Cerebellar nuclear complex (tissue), 1 donor: Measurements from ENCODE around the gene CCR3.

Source experiments
- DNase-seq, 2 experiments: peaks; one replicate each; lab custom pipeline; 2025; lab: John Stamatoyannopoulos, UW

CCR3 gene

GRCh38 chr3:46221391-46221790, 20.9 kb upstream of the CCR3 start:
- no peak for DNase-seq

DNA sequence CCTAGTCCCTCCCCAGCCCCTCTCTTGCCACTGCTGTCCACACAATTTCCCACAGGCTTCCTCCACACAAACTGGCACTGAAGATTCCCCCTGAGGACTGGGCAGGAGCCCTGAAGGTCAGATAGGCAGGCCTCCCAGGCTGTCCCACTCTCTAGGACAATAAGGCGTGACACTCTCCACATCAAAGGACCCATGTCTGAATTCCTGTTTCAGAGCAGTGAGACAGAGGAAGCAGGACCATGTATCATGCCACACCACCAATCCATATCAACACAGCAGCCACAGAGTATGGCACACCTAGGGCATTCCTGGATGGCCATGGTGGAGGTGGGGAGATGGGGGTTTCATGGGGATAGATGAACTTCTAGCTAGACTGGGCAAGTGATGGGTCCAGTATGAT, 20.3 kb upstream of the CCR3 start:
- DNase-seq: no peak

- no peak for DNase-seq
Measured at GRCh38 chr3:46222435-46223161, 19.7 kb upstream of the CCR3 start.

DNA sequence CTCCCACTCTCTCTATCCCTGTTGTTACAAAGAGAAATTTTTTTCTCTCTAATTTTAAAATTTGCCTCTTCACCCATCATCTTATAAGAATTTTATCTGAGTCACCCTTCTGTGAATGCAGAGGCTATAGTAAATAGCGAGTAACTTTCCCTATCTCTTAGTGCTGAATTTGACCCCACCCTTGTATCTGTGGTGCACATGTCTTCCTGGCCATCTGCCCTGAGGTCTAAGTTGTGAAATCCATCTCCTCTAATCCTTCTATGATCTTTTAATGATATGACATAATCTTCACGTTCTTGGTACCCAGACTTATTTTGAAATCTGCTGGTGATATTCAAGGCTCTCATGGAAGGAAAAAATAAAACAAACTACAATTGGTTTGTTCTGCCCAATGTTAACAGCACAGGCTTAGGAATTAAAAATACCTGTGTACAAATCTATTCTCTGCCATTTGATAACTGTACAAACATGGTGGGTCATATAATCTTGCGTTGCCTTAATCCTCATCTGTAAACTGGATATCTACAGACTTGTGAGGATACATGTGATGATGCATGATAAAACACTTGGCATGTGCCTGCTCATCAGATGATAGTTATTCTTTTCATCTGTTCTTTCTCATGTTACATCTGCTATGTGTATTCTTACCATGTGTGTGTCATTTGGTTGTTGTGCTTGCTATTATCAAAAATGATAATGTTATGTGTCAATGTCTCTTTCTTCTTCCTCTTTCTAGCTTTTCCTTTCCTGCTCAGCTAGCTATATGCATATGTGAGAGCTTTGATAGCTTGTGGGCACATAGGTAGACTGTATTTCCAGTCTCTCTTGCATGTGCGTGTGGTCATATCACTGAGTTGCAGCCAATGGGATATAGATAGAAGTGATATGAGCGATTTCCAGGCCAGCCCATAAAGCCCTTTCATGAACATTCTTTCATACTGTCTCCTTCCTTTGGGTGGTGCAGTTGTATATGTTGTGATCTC, 13.7 kb upstream of the CCR3 start:
- no peak for DNase-seq

GRCh38 chr3:46231323-46231722, 10.9 kb upstream of the CCR3 start:
- DNase-seq: no peak

DNA sequence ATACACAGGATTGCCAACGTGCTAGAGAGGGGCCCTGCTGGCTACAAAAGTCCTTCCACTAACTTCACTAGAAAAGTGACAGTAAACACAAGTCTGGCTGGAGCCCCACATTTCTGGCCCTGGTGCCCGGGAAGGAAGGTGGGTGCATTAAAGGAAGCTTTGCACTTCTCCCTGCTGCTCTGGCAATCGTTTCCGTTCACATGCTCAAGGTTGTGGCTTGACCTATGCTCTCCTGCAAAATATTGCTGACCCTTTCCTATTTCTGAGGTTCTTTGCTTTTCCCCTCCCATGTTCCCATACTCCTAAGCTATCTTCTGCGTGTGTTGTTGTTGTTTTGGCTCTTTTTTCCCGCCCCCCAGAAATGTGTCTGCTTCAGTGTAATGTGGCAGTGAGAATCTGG, 9.1 kb upstream of the CCR3 start:
- no peak for DNase-seq

GRCh38 chr3:46235425-46235824, 6.8 kb upstream of the CCR3 start:
- DNase-seq: no peak

DNA sequence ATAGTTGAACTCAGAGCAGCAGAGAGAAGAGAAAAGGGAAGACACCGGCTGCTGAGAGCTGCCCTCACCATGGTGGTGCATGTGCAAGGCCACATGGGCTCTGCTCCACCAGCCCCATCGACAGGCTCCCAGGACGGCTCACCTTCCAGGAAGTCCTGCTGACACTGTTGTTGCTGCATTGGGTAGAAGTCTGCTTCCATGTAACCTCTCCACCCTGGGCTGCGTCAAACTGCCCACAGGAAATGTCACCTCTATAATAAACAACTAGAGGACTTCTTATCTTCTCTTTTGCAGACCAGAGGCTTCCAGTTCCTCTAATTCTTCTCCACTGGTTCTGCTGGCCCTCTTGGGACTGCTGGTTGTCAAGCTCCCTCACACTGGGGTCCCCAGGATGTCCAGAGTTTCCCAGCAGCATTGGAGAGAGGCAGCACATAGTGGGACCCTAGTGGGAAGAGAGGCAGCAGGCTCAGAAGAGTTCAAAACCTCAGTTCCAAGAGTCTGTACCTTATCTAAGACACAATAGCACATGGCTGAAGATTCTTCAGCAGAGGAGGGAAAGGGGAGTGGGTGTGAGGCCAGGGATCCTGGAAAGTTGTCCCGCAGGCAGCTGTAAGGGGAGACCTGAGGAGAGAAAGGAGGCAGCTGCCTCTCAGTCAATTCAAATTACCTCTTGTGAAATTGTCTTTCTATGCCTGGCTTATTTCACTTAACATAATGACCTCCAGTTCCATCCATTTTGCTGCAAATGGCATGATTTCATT, 5.8 kb upstream of the CCR3 start:
- no peak for DNase-seq

- no peak for DNase-seq
Measured at GRCh38 chr3:46238386-46238785, 3.9 kb upstream of the CCR3 start.

DNA sequence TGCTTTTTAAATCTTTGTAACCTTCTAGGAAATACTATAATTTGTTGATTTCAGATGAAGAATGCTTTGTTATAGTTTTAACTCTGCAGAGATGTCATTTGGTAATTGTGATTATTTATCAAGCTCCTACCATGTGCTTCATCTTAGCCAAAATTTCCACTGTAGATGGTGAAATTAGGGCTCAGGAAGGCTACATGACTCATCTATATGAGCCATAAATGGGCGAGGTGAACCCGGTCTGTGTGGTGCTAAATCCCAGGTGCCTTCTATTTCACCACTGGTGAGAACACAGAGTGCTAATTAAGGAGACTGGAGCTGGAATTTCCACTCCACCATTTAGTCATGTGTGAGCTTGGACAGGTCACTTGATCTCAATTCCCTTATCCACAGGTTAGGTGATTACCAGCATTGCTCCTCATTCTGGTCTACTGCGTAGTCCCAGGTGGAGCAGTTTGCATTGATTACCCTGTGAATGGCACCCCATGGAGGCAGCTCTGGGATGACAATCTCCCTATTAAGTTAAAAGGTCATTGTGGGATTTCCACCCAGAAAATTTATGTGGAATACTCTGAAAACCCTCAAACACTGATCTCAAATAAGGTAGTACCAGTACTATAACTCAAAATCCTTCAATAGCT, 2.8 kb upstream of the CCR3 start:
- no peak for DNase-seq

GRCh38 chr3:46239952-46240351, 2.3 kb upstream of the CCR3 start:
- DNase-seq: no peak

- no peak for DNase-seq
Measured at GRCh38 chr3:46243560-46243959, 1.3 kb downstream of the CCR3 start.

- DNase-seq: no peak
Measured at GRCh38 chr3:46245146-46245545, 2.9 kb downstream of the CCR3 start.

DNA sequence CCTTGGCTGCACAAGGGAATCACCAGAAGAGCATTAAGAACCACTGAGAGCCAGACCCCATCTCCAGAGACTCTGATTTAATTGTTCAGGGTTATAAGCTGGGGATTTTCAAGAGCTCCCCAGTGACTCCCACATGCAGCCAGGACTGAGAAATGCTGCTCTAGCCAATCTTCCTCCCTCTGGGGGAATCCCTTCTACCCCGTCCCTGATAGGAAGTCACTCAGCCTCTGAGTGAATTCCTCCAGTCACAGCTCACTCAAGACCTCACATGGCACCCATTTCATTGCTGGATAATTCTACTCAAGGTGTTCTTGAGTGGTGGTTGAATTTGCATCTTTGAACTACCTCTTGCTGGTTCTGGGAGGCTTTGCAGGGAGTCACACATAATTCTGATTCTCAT, 10.7 kb downstream of the CCR3 start:
- DNase-seq: no peak

GRCh38 chr3:46258525-46258924, 16.3 kb downstream of the CCR3 start:
- DNase-seq: no peak

DNA sequence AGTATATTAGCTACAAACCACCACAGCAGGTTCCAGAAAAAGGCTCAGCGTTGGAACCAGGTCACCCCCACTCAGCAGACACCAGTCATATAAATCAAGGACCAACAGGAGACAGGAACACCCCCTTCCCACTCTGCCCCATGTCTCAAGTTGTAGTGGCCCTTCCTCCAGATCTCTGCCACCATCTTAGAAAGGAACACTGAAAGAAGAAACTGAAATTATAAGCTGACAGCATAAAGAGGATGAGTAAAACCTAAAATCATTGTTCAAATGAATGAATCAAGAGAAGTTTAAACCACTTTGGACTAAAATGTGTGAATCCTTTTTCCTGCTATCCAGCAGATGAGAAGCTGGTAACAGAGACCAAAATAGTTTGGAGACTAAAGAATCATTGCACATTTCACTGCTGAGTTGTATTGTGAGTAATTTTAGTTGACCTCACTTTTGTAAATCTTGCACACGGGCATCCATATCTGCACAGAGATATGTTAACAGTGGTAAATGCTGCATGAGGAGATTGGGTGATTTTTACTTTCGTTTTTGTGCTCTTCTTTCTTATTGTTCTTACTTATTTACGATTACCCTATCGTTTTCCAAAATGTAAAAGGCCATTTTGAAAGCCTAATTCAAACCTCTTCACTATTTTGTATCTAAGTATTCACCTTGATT, 19.8 kb downstream of the CCR3 start:
- DNase-seq: no peak

GRCh38 chr3:46264002-46264401, 21.7 kb downstream of the CCR3 start:
- DNase-seq: no peak

GRCh38 chr3:46266598-46266997, 24.3 kb downstream of the CCR3 start:
- DNase-seq: no peak

GRCh38 chr3:46269556-46269955, 27.3 kb downstream of the CCR3 start:
- DNase-seq: no peak

DNA sequence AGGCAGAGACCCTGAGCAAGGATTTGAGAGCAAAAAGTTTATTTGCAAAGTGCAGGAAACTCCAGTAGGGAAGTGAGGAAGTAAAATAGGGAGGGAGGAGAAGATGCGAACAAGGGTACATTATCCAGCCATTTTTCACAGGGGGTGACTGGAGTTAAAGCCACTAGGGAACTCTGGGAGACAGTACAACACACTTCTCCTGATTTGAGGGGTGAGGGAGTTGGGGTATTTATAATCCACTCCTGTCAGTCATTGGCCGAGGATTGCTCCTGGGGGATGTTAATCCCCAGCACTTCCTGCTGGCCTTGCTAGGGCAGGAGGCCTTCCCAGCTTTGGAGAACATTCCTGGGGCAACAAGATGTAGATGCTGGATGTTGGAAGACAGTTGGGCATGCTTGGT, 28.2 kb downstream of the CCR3 start:
- DNase-seq: no peak

DNA sequence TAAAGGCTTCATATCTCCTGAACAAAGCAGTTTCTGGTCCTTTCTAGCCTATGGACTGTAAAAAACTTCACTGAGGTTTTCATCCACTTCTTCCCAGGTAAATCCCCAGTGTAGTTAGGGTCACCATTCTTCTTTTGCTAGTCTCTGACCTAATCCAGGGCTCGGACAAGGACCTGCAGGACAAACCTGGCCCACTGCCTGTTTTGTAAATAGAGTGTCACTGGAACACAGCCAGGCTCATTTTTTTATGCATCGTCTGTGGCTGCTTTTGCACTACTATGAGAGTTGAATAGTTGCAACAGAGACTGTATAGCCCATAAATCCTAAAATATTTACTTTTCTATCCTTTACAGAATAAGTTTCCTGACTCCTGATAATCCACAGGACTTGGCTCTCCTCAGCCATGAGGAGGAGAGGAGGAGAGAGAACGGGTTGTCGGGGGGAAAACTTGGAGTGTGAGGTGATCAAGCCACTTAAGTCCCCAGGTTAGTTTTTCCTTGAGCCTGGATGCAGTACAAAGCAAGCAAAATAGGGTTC, 29.0 kb downstream of the CCR3 start:
- DNase-seq: no peak
